Endodermal cell (in vitro differentiated cells): ENCODE data around the gene FAM98B. TPM values are rescaled to one million over a fixed set of nuclear protein-coding genes. Genes with fewer than 3 reads are reported as not detected.

Source experiments
- DNase-seq: peaks from one replicate; pipeline ENCODE4 v3.0.0-alpha.2; 2017
- H3K27ac ChIP-seq: 2 replicates; pipeline ENCODE4 v1.5.1; 2013; ENCODE audit warnings: mild to moderate bottlenecking, low read depth, low read length, moderate library complexity
- H3K27me3 ChIP-seq: 2 replicates; pipeline ENCODE4 v1.6.1; 2013; ENCODE audit warnings: mild to moderate bottlenecking, low read length, moderate library complexity; ENCODE audit not compliant: insufficient read depth, control insufficient read depth, poor library complexity, severe bottlenecking
- H3K36me3 ChIP-seq: 2 replicates; pipeline ENCODE4 v1.7.0; 2013; ENCODE audit warnings: mild to moderate bottlenecking, low read length, moderate library complexity; ENCODE audit not compliant: control insufficient read depth, insufficient read depth
- H3K4me1 ChIP-seq: one replicate; pipeline ENCODE4 v1.7.0; 2013; ENCODE audit warnings: low read length; ENCODE audit not compliant: control insufficient read depth, insufficient read depth
- H3K4me3 ChIP-seq: 2 replicates; pipeline ENCODE4 v1.5.1; 2013; ENCODE audit warnings: mild to moderate bottlenecking, low read length, moderate library complexity
- H3K9ac ChIP-seq: 2 replicates; pipeline ENCODE4 v1.6.1; 2013; ENCODE audit warnings: mild to moderate bottlenecking, low read length, moderate library complexity; ENCODE audit not compliant: poor library complexity, severe bottlenecking; ENCODE audit errors: extremely low read depth
- H3K9me3 ChIP-seq: 2 replicates; pipeline ENCODE4 v1.6.1; 2013; ENCODE audit warnings: mild to moderate bottlenecking, low read length, moderate library complexity; ENCODE audit not compliant: control insufficient read depth
- H3K27ac Mint-ChIP-seq: 2 replicates; pipeline ENCODE4 v1.8.0; 2020; ENCODE audit warnings: mixed read lengths
- H3K27me3 Mint-ChIP-seq: 2 replicates; pipeline ENCODE4 v1.8.0; 2021; ENCODE audit warnings: mild to moderate bottlenecking, mixed read lengths; ENCODE audit not compliant: insufficient read depth
- H3K36me3 Mint-ChIP-seq: 2 replicates; pipeline ENCODE4 v1.8.0; 2020; ENCODE audit warnings: low read depth, mixed read lengths
- H3K4me1 Mint-ChIP-seq: 2 replicates; pipeline ENCODE4 v1.8.0; 2020; ENCODE audit warnings: mixed read lengths
- H3K4me3 Mint-ChIP-seq: 2 replicates; pipeline ENCODE4 v1.8.0; 2020; ENCODE audit warnings: mild to moderate bottlenecking, moderate library complexity, mixed read lengths
- H3K9me3 Mint-ChIP-seq: 2 replicates; pipeline ENCODE4 v1.8.0; 2020; ENCODE audit warnings: mild to moderate bottlenecking, mixed read lengths
- CTCF ChIP-seq: fragments of 200-600 bp; sonication (generic); conservative IDR thresholded peaks from 2 replicates; pipeline ENCODE4 v1.5.0; 2021; ENCODE audit warnings: antibody characterized with exemption, mild to moderate bottlenecking
- WGBS, 2 experiments: methylation state at CpG; one replicate each; pipeline versions ENCODE4 v1.1.5 to v1.1.7; 2013; ENCODE audit warnings: missing lambda C conversion rate in 2 of 2, mixed read lengths in 1 of 2; ENCODE audit not compliant: insufficient coverage in 1 of 2, insufficient read length in 1 of 2; 5-methylcytosine and 5-hydroxymethylcytosine counted together
- total RNA-seq, 2 donors: library from RNA; stranded (reverse); fragmentation: NEBNext Ultra II Directional in 1 of 2; extraction: Animal tissue kit (Norgen Biotek cat#: 25700) in 1 of 2; gene quantifications; 2 replicates in 1 of 2; 3 replicates in 1 of 2; pipeline ENCODE4 v1.2.1, GENCODE V29; 2021

FAM98B gene
- total RNA-seq, 2 donors from 2014 or later, result 54.3 to 55.9 TPM

GRCh38 chr15:38533416-38533915, 79.5 kb downstream of the FAM98B start:
- Histone ChIP-seq H3K9me3 (no peaks in the 10 kb centered on the region), H3K36me3 (no peaks in the 10 kb centered on the region), H3K27ac (no peak overlapping the region), H3K9ac (no peak overlapping the region), H3K27me3 (peaks cover 80% of the 10 kb centered on the region), H3K4me3 (no peak overlapping the region), H3K4me1 (peaks cover 4% of the 10 kb centered on the region)
- H3K4me3 Mint-ChIP-seq, result no peak overlapping the region
- H3K4me1 Mint-ChIP-seq, result peaks cover 7% of the 10 kb centered on the region
- H3K27ac Mint-ChIP-seq, result no peak overlapping the region
- H3K9me3 Mint-ChIP-seq, result no peaks in the 10 kb centered on the region
- no peak for TF ChIP-seq CTCF
- H3K27me3 Mint-ChIP-seq, result peaks cover 88% of the 10 kb centered on the region
- peaks cover 9% of the 10 kb centered on the region for H3K36me3 Mint-ChIP-seq
- DNase-seq, result no peak
- WGBS, 2 experiments, result 92% methylated on average over 4 to 6 of the region's 6 CpGs

GRCh38 chr15:38533926-38534325, 80.0 kb downstream of the FAM98B start:
- Mint-ChIP-seq H3K4me3 (no peak overlapping the region), H3K4me1 (peaks cover 7% of the 10 kb centered on the region), H3K36me3 (peaks cover 9% of the 10 kb centered on the region), H3K9me3 (no peaks in the 10 kb centered on the region), H3K27me3 (peaks cover 85% of the 10 kb centered on the region), H3K27ac (no peak overlapping the region)
- Histone ChIP-seq H3K4me3 (no peak overlapping the region), H3K4me1 (peaks cover 4% of the 10 kb centered on the region), H3K27ac (no peak overlapping the region), H3K36me3 (no peaks in the 10 kb centered on the region), H3K9me3 (no peaks in the 10 kb centered on the region), H3K9ac (no peak overlapping the region), H3K27me3 (peaks cover 76% of the 10 kb centered on the region)
- no peak for DNase-seq
- TF ChIP-seq CTCF, result no peak

- Histone ChIP-seq H3K4me3 (no peak overlapping the region), H3K4me1 (peaks cover 4% of the 10 kb centered on the region), H3K27me3 (peaks cover 73% of the 10 kb centered on the region), H3K9me3 (no peaks in the 10 kb centered on the region), H3K9ac (no peak overlapping the region), H3K36me3 (no peaks in the 10 kb centered on the region), H3K27ac (no peak overlapping the region)
- no peak for TF ChIP-seq CTCF
- H3K9me3 Mint-ChIP-seq, result no peaks in the 10 kb centered on the region
- H3K36me3 Mint-ChIP-seq, result peaks cover 6% of the 10 kb centered on the region
- H3K4me1 Mint-ChIP-seq, result peaks cover 7% of the 10 kb centered on the region
- peaks cover 80% of the 10 kb centered on the region for H3K27me3 Mint-ChIP-seq
- no peak for DNase-seq
- WGBS, 2 experiments, result 86 to 100% methylated on average over 1 to 3 of the region's 3 CpGs
- no peak overlapping the region for H3K27ac Mint-ChIP-seq
- H3K4me3 Mint-ChIP-seq, result no peak overlapping the region
Measured at GRCh38 chr15:38534691-38535090, 80.8 kb downstream of the FAM98B start.
